ENCODE data around the gene SLC16A7. TPM values are rescaled to one million over a fixed set of nuclear protein-coding genes. Genes with fewer than 3 reads are reported as not detected.

Gene SLC16A7
- total RNA-seq, 3 donors from 2014 or later (not counting 1 experiment from before 2014, with no cell fraction given), result 42.4 to 46.9 (median 43.2) TPM

DNA sequence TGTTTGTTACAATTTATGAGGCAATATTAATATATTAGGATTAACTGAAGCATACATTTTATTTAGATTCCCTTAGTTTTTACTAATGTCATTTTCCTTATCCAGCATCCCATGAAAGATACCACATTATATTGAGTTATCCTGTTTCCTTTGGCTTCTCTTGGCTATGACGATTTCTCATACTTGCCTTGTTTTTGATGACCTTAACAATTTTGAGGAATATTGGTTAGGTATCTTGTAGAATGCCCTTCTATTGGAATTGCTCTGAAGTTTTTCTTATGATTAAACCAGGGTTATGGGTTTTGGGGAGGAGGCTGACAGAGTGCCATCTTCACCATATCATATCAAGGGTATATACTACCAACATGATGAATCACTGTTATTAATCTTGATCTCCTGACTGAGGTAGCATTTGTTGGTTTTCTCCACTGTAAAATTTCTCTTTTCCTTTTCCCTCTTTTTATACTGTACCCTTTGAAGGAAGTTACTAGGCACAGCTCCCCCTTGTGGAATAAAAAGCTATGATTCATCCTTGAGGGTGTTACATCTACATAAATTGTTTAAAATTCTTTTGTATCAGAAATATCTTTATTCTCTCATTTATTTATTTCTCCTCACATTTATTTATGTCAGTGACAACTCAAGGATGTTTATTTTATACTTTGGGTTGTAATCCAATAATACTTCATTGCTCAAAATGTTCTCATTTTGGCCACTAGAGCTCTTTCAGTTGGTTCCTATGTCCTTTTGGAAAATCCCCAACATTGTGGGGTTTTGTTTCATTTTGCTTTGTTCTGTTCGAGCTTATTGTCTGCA is 239.0 kb downstream of the SLC16A7 start:
- 69% methylated on average over 1 of the region's 2 CpGs for WGBS (ENCODE audit: insufficient coverage)
- no peak overlapping the region for H3K27ac Mint-ChIP-seq
- intact Hi-C loops (cut with micrococcal nuclease), result loop anchor here (1.0 kb wide), 1 partner anchor 432 kb away; no protein-coding TSS in a partner anchor
- no peaks in the 10 kb centered on the region for H3K27me3 Mint-ChIP-seq (ENCODE audit: low read depth in 2 of 2)
- Histone ChIP-seq H3K27ac (ENCODE audit: low read length) (no peak overlapping the region), H3K4me1 (ENCODE audit: control insufficient read depth, insufficient read depth, low read length) (no peaks in the 10 kb centered on the region), H3K27me3 (ENCODE audit: control insufficient read depth, insufficient read depth, low read length) (no peaks in the 10 kb centered on the region), H3K4me3 (ENCODE audit: low read length) (no peak overlapping the region), H3K9me3 (ENCODE audit: control insufficient read depth, insufficient read depth, low read length) (no peaks in the 10 kb centered on the region), H3K36me3 (ENCODE audit: control insufficient read depth, insufficient read depth, low read length) (no peaks in the 10 kb centered on the region)
- peak in 1 of 2 donors; percentile 53 for DNase-seq
- no peaks in the 10 kb centered on the region for H3K36me3 Mint-ChIP-seq
- no peaks in the 10 kb centered on the region for H3K4me1 Mint-ChIP-seq
- peak; percentile 62 for TF ChIP-seq CTCF (IDR thresholded peaks at IDR 0.05)
- H3K9me3 Mint-ChIP-seq, result peaks cover 2% of the 10 kb centered on the region in 2 donors
- H3K4me3 Mint-ChIP-seq, result no peak overlapping the region
- ATAC-seq, result no peak

All from natural killer cell (primary cell).